T-helper 17 cell (primary cell): ENCODE data around the gene GNA12. TPM values are rescaled to one million over a fixed set of nuclear protein-coding genes. Genes with fewer than 3 reads are reported as not detected.

Experiments used
- ATAC-seq: fragments of 150-1000 bp; cut with Tn5 transposase; 2 replicates; pipeline ENCODE4 v1.10.0; 2021; ENCODE audit warnings: mild to moderate bottlenecking, moderate library complexity
- DNase-seq, 3 donors: peaks; one replicate each; pipeline versions ENCODE4 v3.0.0 to v3.0.0-alpha.2; 2020 to 2021
- H3K9me3 ChIP-seq: one replicate; pipeline ENCODE4 v1.7.0; 2013; ENCODE audit warnings: low read length, mild to moderate bottlenecking; ENCODE audit not compliant: control insufficient read depth, poor library complexity, severe bottlenecking
- H3K27ac Mint-ChIP-seq: one replicate; pipeline ENCODE4 v1.8.0; 2022; ENCODE audit warnings: mild to moderate bottlenecking, moderate library complexity, mixed read lengths
- H3K27me3 Mint-ChIP-seq: one replicate; pipeline ENCODE4 v1.8.0; 2022; ENCODE audit warnings: mixed read lengths
- H3K36me3 Mint-ChIP-seq: one replicate; pipeline ENCODE4 v1.8.0; 2022; ENCODE audit warnings: low read depth, mixed read lengths
- H3K4me1 Mint-ChIP-seq: one replicate; pipeline ENCODE4 v1.8.0; 2022; ENCODE audit warnings: mild to moderate bottlenecking, mixed read lengths
- H3K4me3 Mint-ChIP-seq: one replicate; pipeline ENCODE4 v1.8.0; 2022; ENCODE audit warnings: mild to moderate bottlenecking, moderate library complexity, mixed read lengths
- total RNA-seq, 4 donors: library from RNA in 2 of 4; stranded (reverse) in 2 of 4; gene quantifications; one replicate each; pipeline ENCODE4 v1.2.3 and lab custom pipeline; 2022 to 2026

The GNA12 gene
- total RNA-seq (10 to 100 TPM; 13.5 to 19.2 TPM), total RNA-seq (lab: John Stamatoyannopoulos, UW) (14.7 to 30.0 reads per million in 2 donors)

- H3K27me3 Mint-ChIP-seq, result no peaks in the 10 kb centered on the region
- no peaks in the 10 kb centered on the region for H3K36me3 Mint-ChIP-seq
- H3K4me1 Mint-ChIP-seq, result peaks cover 15% of the 10 kb centered on the region
- peak within 1 kb of the TSS; percentile 88 for H3K4me3 Mint-ChIP-seq
- H3K27ac Mint-ChIP-seq, result no peak within 1 kb of the TSS
- peak; percentile 92 to 98 (median 97) for DNase-seq
- no peaks in the 10 kb centered on the region for H3K9me3 ChIP-seq
- peak; percentile 94 for ATAC-seq
These were observed at the start of gene GNA12 for GRCh38 chr7:2844153-2845033. TSS of gene GNA12 (minus strand) at chr7:2844308. CDS start at chr7:2844161, 147 bp downstream.

- DNase-seq (no peak), ATAC-seq (no peak)
- no peaks in the 10 kb centered on the region for H3K9me3 ChIP-seq
- Mint-ChIP-seq H3K27ac (no peak overlapping the region), H3K4me3 (no peak overlapping the region), H3K27me3 (no peaks in the 10 kb centered on the region), H3K36me3 (no peaks in the 10 kb centered on the region), H3K4me1 (peaks cover 12% of the 10 kb centered on the region)
These were observed 49.3 kb upstream of the GNA12 start for GRCh38 chr7:2893411-2893861.

GRCh38 chr7:2892549-2892948, 48.4 kb upstream of the GNA12 start:
- Mint-ChIP-seq H3K4me1 (peaks cover 12% of the 10 kb centered on the region), H3K36me3 (no peaks in the 10 kb centered on the region), H3K27me3 (no peaks in the 10 kb centered on the region), H3K4me3 (no peak overlapping the region), H3K27ac (no peak overlapping the region)
- H3K9me3 ChIP-seq, result no peaks in the 10 kb centered on the region
- DNase-seq, result no peak
- no peak for ATAC-seq

GRCh38 chr7:2887816-2888215, 43.7 kb upstream of the GNA12 start:
- Mint-ChIP-seq H3K4me1 (peaks cover 8% of the 10 kb centered on the region), H3K4me3 (no peak overlapping the region), H3K27ac (no peak overlapping the region), H3K27me3 (no peaks in the 10 kb centered on the region), H3K36me3 (no peaks in the 10 kb centered on the region)
- no peak for ATAC-seq
- no peak for DNase-seq
- H3K9me3 ChIP-seq, result no peaks in the 10 kb centered on the region

- no peaks in the 10 kb centered on the region for H3K9me3 ChIP-seq
- Mint-ChIP-seq H3K27ac (no peak overlapping the region), H3K27me3 (no peaks in the 10 kb centered on the region), H3K36me3 (no peaks in the 10 kb centered on the region), H3K4me3 (no peak overlapping the region), H3K4me1 (peaks cover 7% of the 10 kb centered on the region)
- DNase-seq (peak in 1 of 3 donors; percentile 35), ATAC-seq (peak; percentile 82)
These were observed 42.8 kb upstream of the GNA12 start for GRCh38 chr7:2886900-2887299.

- DNase-seq, result no peak
- peak overlapping the region; percentile 21 for H3K27ac Mint-ChIP-seq
These were observed 42.3 kb upstream of the GNA12 start for GRCh38 chr7:2886391-2886790.

GRCh38 chr7:2884161-2884560, 40.1 kb upstream of the GNA12 start:
- H3K27me3 Mint-ChIP-seq, result no peaks in the 10 kb centered on the region
- H3K27ac Mint-ChIP-seq, result no peak overlapping the region
- peaks cover 13% of the 10 kb centered on the region for H3K4me1 Mint-ChIP-seq
- H3K4me3 Mint-ChIP-seq, result no peak overlapping the region
- DNase-seq (no peak), ATAC-seq (no peak)
- H3K36me3 Mint-ChIP-seq, result no peaks in the 10 kb centered on the region
- H3K9me3 ChIP-seq, result no peaks in the 10 kb centered on the region

More at GRCh38 chr7:2886391-2886790, 42.3 kb upstream of the GNA12 start:
- H3K4me3 Mint-ChIP-seq, result no peak overlapping the region
- H3K9me3 ChIP-seq, result no peaks in the 10 kb centered on the region
- ATAC-seq, result no peak
- no peaks in the 10 kb centered on the region for H3K36me3 Mint-ChIP-seq
- H3K4me1 Mint-ChIP-seq, result peaks cover 7% of the 10 kb centered on the region
- H3K27me3 Mint-ChIP-seq, result no peaks in the 10 kb centered on the region

- H3K27me3 Mint-ChIP-seq, result no peaks in the 10 kb centered on the region
- H3K36me3 Mint-ChIP-seq, result no peaks in the 10 kb centered on the region
- no peak overlapping the region for H3K4me3 Mint-ChIP-seq
- peaks cover 23% of the 10 kb centered on the region for H3K4me1 Mint-ChIP-seq
- no peak overlapping the region for H3K27ac Mint-ChIP-seq
- ATAC-seq, result no peak
- H3K9me3 ChIP-seq, result no peaks in the 10 kb centered on the region
- no peak for DNase-seq
These were observed 39.0 kb upstream of the GNA12 start for GRCh38 chr7:2883101-2883500.

- H3K9me3 ChIP-seq, result no peaks in the 10 kb centered on the region
- no peaks in the 10 kb centered on the region for H3K27me3 Mint-ChIP-seq
- ATAC-seq (no peak), DNase-seq (no peak)
- no peak overlapping the region for H3K27ac Mint-ChIP-seq
- no peak overlapping the region for H3K4me3 Mint-ChIP-seq
- H3K36me3 Mint-ChIP-seq, result no peaks in the 10 kb centered on the region
- H3K4me1 Mint-ChIP-seq, result peaks cover 26% of the 10 kb centered on the region
These were observed 38.0 kb upstream of the GNA12 start for GRCh38 chr7:2882111-2882510.

- H3K4me1 Mint-ChIP-seq, result peaks cover 22% of the 10 kb centered on the region
- no peak overlapping the region for H3K27ac Mint-ChIP-seq
- H3K4me3 Mint-ChIP-seq, result no peak overlapping the region
- no peaks in the 10 kb centered on the region for H3K27me3 Mint-ChIP-seq
- no peak for DNase-seq
- H3K36me3 Mint-ChIP-seq, result no peaks in the 10 kb centered on the region
- no peaks in the 10 kb centered on the region for H3K9me3 ChIP-seq
- ATAC-seq, result no peak
These were observed 36.9 kb upstream of the GNA12 start for GRCh38 chr7:2880874-2881533.

- Mint-ChIP-seq H3K4me3 (no peak overlapping the region), H3K4me1 (peaks cover 25% of the 10 kb centered on the region), H3K27me3 (no peaks in the 10 kb centered on the region), H3K27ac (no peak overlapping the region), H3K36me3 (no peaks in the 10 kb centered on the region)
- DNase-seq (no peak), ATAC-seq (no peak)
- no peaks in the 10 kb centered on the region for H3K9me3 ChIP-seq
These were observed 35.9 kb upstream of the GNA12 start for GRCh38 chr7:2880051-2880450.

- ATAC-seq (no peak), DNase-seq (no peak)
- Mint-ChIP-seq H3K27ac (no peak overlapping the region), H3K4me1 (peaks cover 25% of the 10 kb centered on the region), H3K27me3 (no peaks in the 10 kb centered on the region), H3K4me3 (no peak overlapping the region), H3K36me3 (no peaks in the 10 kb centered on the region)
- H3K9me3 ChIP-seq, result no peaks in the 10 kb centered on the region
These were observed 35.2 kb upstream of the GNA12 start for GRCh38 chr7:2879354-2879753.

- H3K27me3 Mint-ChIP-seq, result no peaks in the 10 kb centered on the region
- no peaks in the 10 kb centered on the region for H3K36me3 Mint-ChIP-seq
- DNase-seq (no peak), ATAC-seq (no peak)
- no peak overlapping the region for H3K27ac Mint-ChIP-seq
- H3K4me1 Mint-ChIP-seq, result peaks cover 25% of the 10 kb centered on the region
- H3K9me3 ChIP-seq, result no peaks in the 10 kb centered on the region
- H3K4me3 Mint-ChIP-seq, result peak overlapping the region; percentile 66
These were observed 34.2 kb upstream of the GNA12 start for GRCh38 chr7:2878306-2878705.
